ENCODE data around the gene KCTD2.

Gene KCTD2

GRCh38 chr17:75088465-75089417, 41.7 kb downstream of the KCTD2 start:
- no peak for TF ChIP-seq SIN3A (IDR thresholded peaks at IDR 0.05; ENCODE audit: borderline replicate concordance, insufficient read depth, low read length)
- TF ChIP-seq REST (IDR thresholded peaks at IDR 0.05; ENCODE audit: insufficient read depth in 1 of 2, low read depth in 2 of 2, low read length in 2 of 2), result no peak
- TF ChIP-seq FOXP2 (optimal IDR thresholded peaks at IDR 0.05; ENCODE audit: borderline replicate concordance, extremely low read depth, extremely low read length, insufficient read depth), result no peak
- no peak for TF ChIP-seq TAF1 (IDR thresholded peaks at IDR 0.05; ENCODE audit: borderline replicate concordance, insufficient read depth, low read length)
- TF ChIP-seq POLR2AphosphoS5 (IDR thresholded peaks at IDR 0.05; ENCODE audit: low read depth, low read length), result no peak

GRCh38 chr17:75090871-75091854, 44.1 kb downstream of the KCTD2 start:
- TF ChIP-seq REST (IDR thresholded peaks at IDR 0.05; ENCODE audit: insufficient read depth in 1 of 2, low read depth in 2 of 2, low read length in 2 of 2) (no peak), FOXP2 (optimal IDR thresholded peaks at IDR 0.05; ENCODE audit: borderline replicate concordance, extremely low read depth, extremely low read length, insufficient read depth) (no peak), SIN3A (IDR thresholded peaks at IDR 0.05; ENCODE audit: borderline replicate concordance, insufficient read depth, low read length) (no peak), TAF1 (IDR thresholded peaks at IDR 0.05; ENCODE audit: borderline replicate concordance, insufficient read depth, low read length) (no peak), POLR2AphosphoS5 (IDR thresholded peaks at IDR 0.05; ENCODE audit: low read depth, low read length) (no peak)

- no peak for TF ChIP-seq POLR2AphosphoS5 (IDR thresholded peaks at IDR 0.05; ENCODE audit: low read depth, low read length)
- TF ChIP-seq TAF1 (IDR thresholded peaks at IDR 0.05; ENCODE audit: borderline replicate concordance, insufficient read depth, low read length), result no peak
- no peak for TF ChIP-seq SIN3A (IDR thresholded peaks at IDR 0.05; ENCODE audit: borderline replicate concordance, insufficient read depth, low read length)
- no peak for TF ChIP-seq REST (IDR thresholded peaks at IDR 0.05; ENCODE audit: insufficient read depth in 1 of 2, low read depth in 2 of 2, low read length in 2 of 2)
- TF ChIP-seq FOXP2 (optimal IDR thresholded peaks at IDR 0.05; ENCODE audit: borderline replicate concordance, extremely low read depth, extremely low read length, insufficient read depth), result no peak
Measured at GRCh38 chr17:75091855-75092327, 44.9 kb downstream of the KCTD2 start.

GRCh38 chr17:75093548-75094158, 46.6 kb downstream of the KCTD2 start:
- TF ChIP-seq SIN3A (IDR thresholded peaks at IDR 0.05; ENCODE audit: borderline replicate concordance, insufficient read depth, low read length) (no peak), POLR2AphosphoS5 (IDR thresholded peaks at IDR 0.05; ENCODE audit: low read depth, low read length) (no peak), TAF1 (IDR thresholded peaks at IDR 0.05; ENCODE audit: borderline replicate concordance, insufficient read depth, low read length) (no peak), REST (IDR thresholded peaks at IDR 0.05; ENCODE audit: insufficient read depth in 1 of 2, low read depth in 2 of 2, low read length in 2 of 2) (no peak), FOXP2 (optimal IDR thresholded peaks at IDR 0.05; ENCODE audit: borderline replicate concordance, extremely low read depth, extremely low read length, insufficient read depth) (no peak)
